Lower leg skin (tissue), 4 donors: ENCODE data around the gene TACR1. TPM values are rescaled to one million over a fixed set of nuclear protein-coding genes. Genes with fewer than 3 reads are reported as not detected.

ENCODE experiments used
- DNase-seq, 2 donors: peaks; one replicate each; pipeline ENCODE4 v3.0.0-alpha.2; 2019; ENCODE audit warnings: low spot score in 2 of 2
- H3K4me3 ChIP-seq: fragments of 200-600 bp; sonication (generic); 2 replicates; pipeline ENCODE4 v1.5.1; 2017; ENCODE audit warnings: mild to moderate bottlenecking, low read depth; ENCODE audit not compliant: poor library complexity, severe bottlenecking
- CTCF ChIP-seq, 3 donors: fragments of 450-650 bp; IDR thresholded peaks; one replicate each; pipeline ENCODE4 v1.5.1; 2016; ENCODE audit warnings: antibody characterized with exemption in 3 of 3, mild to moderate bottlenecking in 3 of 3, moderate library complexity in 2 of 3
- POLR2A ChIP-seq, 2 donors: fragments of 450-650 bp; IDR thresholded peaks; one replicate each; pipeline ENCODE4 v1.6.1; 2016 to 2017; ENCODE audit warnings: antibody characterized with exemption in 2 of 2, mild to moderate bottlenecking in 1 of 2, moderate library complexity in 1 of 2
- WGBS, 2 donors: methylation state at CpG; one replicate each; pipeline ENCODE4 v1.1.5; 2018; 5-methylcytosine and 5-hydroxymethylcytosine counted together
- intact Hi-C: fragments of 100-400 bp; cut with DNase I; formaldehyde crosslinking; loops from one replicate; pipeline ENCODE4 v1.15.0; 2023; ENCODE audit warnings: low total_unique reads
- total RNA-seq, 4 donors: library from RNA; depleted of rRNA; stranded (reverse); fragments of >200 nt; gene quantifications; one replicate each; pipeline ENCODE4 v1.1.0, GENCODE V29; 2016

The TACR1 gene
- total RNA-seq, 4 donors from 2014 or later = 0.95 to 8.0 (median 2.7) TPM

DNA sequence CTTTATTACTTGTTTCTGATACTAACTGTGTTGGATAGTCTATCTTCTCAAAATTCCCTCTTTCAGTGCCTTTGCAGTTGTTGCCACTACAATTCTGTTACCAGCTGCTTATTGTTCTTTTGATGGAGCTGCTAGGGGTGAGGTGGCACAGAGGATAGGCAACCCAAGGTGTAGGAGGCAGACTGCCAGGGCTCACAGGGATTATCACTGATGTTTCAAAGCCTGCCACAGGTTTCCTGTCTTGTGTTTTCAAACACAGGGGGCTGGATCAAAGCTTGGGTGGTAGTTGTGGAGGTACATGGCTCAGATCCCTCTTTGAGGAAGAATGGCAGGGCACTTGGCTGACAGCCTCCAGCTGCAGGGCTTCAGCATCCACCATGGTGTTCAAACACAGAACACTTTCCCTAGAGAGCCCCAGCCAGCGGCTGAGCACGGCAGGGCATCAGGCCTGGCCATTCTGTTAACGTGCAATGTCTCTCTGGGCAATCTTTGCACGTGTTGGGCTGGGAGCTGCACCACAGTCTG, 153.7 kb downstream of the TACR1 start:
- WGBS, 2 donors = 84 to 86% methylated on average over 4 of the region's 4 CpGs
- intact Hi-C loops = no loop called here
- no peak overlapping the region for H3K4me3 ChIP-seq
- no peak for TF ChIP-seq CTCF (IDR thresholded peaks at IDR 0.05)
- TF ChIP-seq POLR2A (IDR thresholded peaks at IDR 0.05) = no peak
- no peak for DNase-seq

DNA sequence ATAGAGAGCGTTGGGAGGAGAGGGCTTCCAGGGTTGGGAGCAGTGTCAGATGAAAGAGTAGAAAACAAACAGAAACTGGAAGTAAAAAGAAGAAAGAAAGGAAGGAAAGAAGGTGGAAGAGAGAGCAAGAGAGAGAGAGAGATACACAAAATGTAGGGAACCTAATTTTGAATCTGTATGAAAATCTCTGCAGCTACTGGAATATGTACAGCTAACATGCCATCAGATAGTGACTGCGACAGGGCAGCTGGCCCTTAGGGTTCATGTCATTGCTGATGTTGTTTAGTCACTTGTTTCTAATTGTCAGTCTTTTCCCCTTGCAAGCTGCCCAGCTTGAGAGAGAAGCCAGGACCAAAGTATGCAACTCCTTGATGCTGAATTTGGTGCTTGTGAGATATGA, 155.0 kb downstream of the TACR1 start:
- intact Hi-C loops = no loop called here
- DNase-seq = no peak
- 95 to 96% methylated on average over 2 of the region's 2 CpGs for WGBS, 2 donors
- H3K4me3 ChIP-seq = no peak overlapping the region
- TF ChIP-seq POLR2A (IDR thresholded peaks at IDR 0.05) (no peak), CTCF (IDR thresholded peaks at IDR 0.05) (no peak)

DNA sequence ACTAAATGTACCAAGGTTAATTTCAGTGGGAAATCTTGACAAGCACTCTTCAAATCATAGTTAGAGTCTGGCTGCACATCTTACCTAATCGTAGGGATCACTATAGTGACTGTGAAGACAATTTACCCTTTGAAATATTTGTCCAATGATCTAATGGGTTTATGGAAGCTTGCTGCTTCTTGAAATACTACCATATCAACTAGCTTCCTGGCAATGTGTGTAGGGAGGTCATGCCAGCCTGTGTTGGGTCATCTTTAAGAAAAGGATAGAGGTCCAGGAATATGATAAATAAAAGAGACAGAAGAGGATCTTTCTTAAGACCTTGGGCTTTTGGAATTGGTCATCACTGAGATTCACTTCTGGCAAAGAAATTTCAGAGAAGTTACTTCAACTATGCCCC, 156.5 kb downstream of the TACR1 start:
- H3K4me3 ChIP-seq = no peak overlapping the region
- DNase-seq = no peak
- WGBS, 2 donors = 84 to 86% methylated on average over 1 of the region's 1 CpG
- TF ChIP-seq CTCF (IDR thresholded peaks at IDR 0.05) (no peak), POLR2A (IDR thresholded peaks at IDR 0.05) (no peak)
- intact Hi-C loops = no loop called here

GRCh38 chr2:75041731-75042600, 157.4 kb downstream of the TACR1 start:
- TF ChIP-seq CTCF (IDR thresholded peaks at IDR 0.05) = no peak
- TF ChIP-seq POLR2A (IDR thresholded peaks at IDR 0.05) = no peak
- WGBS, 2 donors = 67 to 75% methylated on average over 7 of the region's 7 CpGs
- DNase-seq = no peak
- no peak overlapping the region for H3K4me3 ChIP-seq
- intact Hi-C loops = no loop called here

- intact Hi-C loops = no loop called here
- WGBS, 2 donors = 71 to 72% methylated on average over 2 of the region's 2 CpGs
- no peak overlapping the region for H3K4me3 ChIP-seq
Measured at GRCh38 chr2:75041226-75041625, 158.1 kb downstream of the TACR1 start.

More at GRCh38 chr2:75041226-75041625, 158.1 kb downstream of the TACR1 start:
- TF ChIP-seq CTCF (IDR thresholded peaks at IDR 0.05) (no peak), POLR2A (IDR thresholded peaks at IDR 0.05) (no peak)
- DNase-seq = no peak
